Measurements from ENCODE around the gene CAMK1D. TPM values are rescaled to one million over a fixed set of nuclear protein-coding genes. Genes with fewer than 3 reads are reported as not detected.

The CAMK1D gene
- polyA plus RNA-seq, 12 donors = 1.6 to 16.1 (median 3.5) TPM; not detected in 1

DNA sequence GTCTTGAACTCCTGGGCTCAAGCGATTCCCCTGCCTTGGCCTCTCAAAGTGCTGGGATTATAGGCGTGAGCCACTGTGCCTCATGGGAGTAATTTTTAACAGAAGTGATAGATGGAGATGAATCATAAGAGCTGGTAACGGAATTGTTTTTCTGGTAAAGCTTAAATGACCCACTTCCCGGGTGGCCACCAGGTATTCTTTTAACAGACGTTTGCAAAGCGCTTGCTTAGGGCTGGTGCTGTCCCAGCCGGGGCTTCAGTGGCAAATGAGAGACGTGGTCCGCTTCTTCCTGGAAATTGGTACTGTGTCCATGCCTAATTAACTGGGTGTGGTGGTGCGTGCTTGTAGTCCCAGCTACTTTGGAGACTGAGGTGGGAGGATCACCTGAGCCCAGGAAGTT is 23.5 kb downstream of the CAMK1D start:
- DNase-seq = no peak

- DNase-seq = no peak
Measured at GRCh38 chr10:12375076-12375504, 25.7 kb downstream of the CAMK1D start.

GRCh38 chr10:12376211-12376610 is 26.9 kb downstream of the CAMK1D start:
- DNase-seq = no peak

DNA sequence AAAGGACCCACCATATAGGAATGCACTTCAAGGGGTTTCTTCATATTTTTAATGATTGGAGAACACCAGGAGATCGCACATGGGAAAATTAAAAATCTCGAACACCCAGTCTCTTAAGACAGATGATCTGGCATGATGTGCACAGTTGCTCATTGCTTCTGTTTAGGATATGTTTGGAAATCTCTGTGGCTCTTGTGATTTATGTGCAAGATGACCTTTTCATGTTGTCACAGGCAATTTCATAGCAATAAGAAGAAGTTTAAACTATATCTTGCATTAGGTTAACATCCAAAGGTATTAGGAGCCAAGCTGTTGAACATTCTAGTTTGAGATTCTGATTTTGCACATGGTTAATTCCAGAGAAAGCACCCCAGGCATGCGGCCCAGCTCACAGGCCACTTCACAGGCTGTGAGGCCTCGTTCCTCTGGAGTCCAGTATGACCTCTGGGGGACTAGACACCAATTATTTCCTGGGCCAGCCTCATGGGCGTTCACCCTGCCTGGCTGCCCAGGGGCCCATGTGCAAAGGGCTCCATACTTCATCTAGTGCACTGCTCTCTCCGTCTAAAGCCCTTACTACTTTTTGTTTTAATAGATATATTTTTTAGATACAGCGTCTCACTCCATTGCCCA is 28.4 kb downstream of the CAMK1D start:
- no peak for DNase-seq

- no peak for DNase-seq
Measured at GRCh38 chr10:12380999-12381398, 31.7 kb downstream of the CAMK1D start.

GRCh38 chr10:12381536-12382156 is 32.3 kb downstream of the CAMK1D start:
- DNase-seq = no peak

DNA sequence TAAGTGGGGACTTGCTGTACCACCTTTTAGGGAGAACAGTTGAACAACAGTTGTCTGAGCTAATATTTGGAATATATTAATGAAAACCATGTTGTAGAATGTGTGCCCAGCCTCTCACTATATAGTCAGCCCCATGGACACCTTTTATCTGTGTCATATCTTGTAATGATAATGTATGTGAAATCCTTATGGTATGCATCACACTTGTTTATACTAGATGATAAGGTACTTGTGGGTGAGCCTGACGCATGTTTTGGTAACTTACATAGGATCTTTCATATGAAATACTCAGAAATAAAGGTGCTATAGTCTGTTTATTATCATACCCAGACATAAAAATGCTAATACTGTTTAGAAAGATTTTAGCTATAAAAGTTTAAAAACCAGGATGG is 32.8 kb downstream of the CAMK1D start:
- no peak for DNase-seq

- DNase-seq = no peak
Measured at GRCh38 chr10:12382956-12383531, 33.7 kb downstream of the CAMK1D start.

- DNase-seq = no peak
Measured at GRCh38 chr10:12384906-12385305, 35.6 kb downstream of the CAMK1D start.

GRCh38 chr10:12387561-12388210 is 38.3 kb downstream of the CAMK1D start:
- DNase-seq = peak; percentile 31

GRCh38 chr10:12388671-12389070 is 39.3 kb downstream of the CAMK1D start:
- DNase-seq = no peak

- no peak for DNase-seq
Measured at GRCh38 chr10:12389154-12389734, 39.9 kb downstream of the CAMK1D start.

DNA sequence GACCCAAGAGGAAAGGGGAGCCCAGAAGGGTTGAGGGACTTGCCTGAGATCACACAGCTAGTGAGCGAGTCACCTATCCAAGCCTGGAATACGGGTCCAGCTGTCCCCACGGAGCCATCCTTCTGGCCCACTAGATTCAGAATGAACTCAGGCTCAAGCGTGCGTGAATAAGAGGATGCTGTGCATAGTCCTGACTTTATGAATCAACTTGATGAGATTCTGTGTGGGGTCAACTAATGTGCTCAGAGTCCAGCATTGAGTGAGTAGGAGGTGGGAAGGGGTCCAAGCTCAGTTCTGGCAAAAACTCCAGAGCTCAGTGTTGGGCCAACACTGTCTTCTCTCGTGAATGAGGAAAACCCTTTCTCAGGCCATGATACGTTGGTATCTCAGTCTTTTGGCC is 41.4 kb downstream of the CAMK1D start:
- DNase-seq = peak; percentile 75

DNA sequence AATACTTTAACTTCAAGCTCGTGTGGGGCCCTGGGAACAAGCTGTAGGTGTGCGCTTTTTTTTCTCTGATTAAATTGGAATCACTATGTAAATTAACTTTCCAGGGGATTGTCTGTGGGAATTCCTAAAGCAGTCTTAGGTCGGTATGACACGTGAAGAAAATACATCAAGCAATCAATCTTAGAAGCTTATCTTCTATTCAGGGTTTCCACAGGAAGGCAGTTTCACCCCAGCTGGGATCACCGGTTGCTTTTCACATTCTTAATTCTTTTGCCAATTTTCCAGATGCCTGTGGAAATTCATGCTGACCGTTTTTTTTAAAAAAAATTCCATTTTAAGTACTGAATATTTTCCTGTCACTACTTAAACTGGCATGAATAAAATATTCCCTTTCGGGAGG is 41.9 kb downstream of the CAMK1D start:
- no peak for DNase-seq

- DNase-seq = no peak
Measured at GRCh38 chr10:12393831-12394230, 44.5 kb downstream of the CAMK1D start.

- DNase-seq = no peak
Measured at GRCh38 chr10:12394241-12395033, 45.1 kb downstream of the CAMK1D start.

GRCh38 chr10:12396093-12396492 is 46.7 kb downstream of the CAMK1D start:
- DNase-seq = no peak

- no peak for DNase-seq
Measured at GRCh38 chr10:12396567-12396966, 47.2 kb downstream of the CAMK1D start.

GRCh38 chr10:12397147-12397896 is 48.0 kb downstream of the CAMK1D start:
- no peak for DNase-seq

- no peak for DNase-seq
Measured at GRCh38 chr10:12397941-12398340, 48.6 kb downstream of the CAMK1D start.
